HG03108 (cell line): ENCODE data around the gene ABT1.
A peak's percentile ranks its signal among the peaks of the same experiment; 100 is the strongest.

Experiments used
- ATAC-seq: cut with Tn5 transposase; IDR thresholded peaks from one replicate; pipeline ENCODE4 v1.9.1; 2021; ENCODE audit warnings: moderate library complexity; ENCODE audit not compliant: unreplicated experiment

Gene ABT1

GRCh38 chr6:26602262-26602661, 5.5 kb downstream of the ABT1 start:
- ATAC-seq = no peak

- no peak for ATAC-seq
Observed at GRCh38 chr6:26604026-26604425, 7.3 kb downstream of the ABT1 start.

GRCh38 chr6:26604797-26605196, 8.0 kb downstream of the ABT1 start:
- no peak for ATAC-seq

GRCh38 chr6:26607434-26608230, 10.9 kb downstream of the ABT1 start:
- peak; percentile 59 for ATAC-seq

GRCh38 chr6:26609463-26609862, 12.7 kb downstream of the ABT1 start:
- ATAC-seq = no peak

- ATAC-seq = no peak
Observed at GRCh38 chr6:26611599-26611998, 14.8 kb downstream of the ABT1 start.

- no peak for ATAC-seq
Observed at GRCh38 chr6:26613201-26613600, 16.4 kb downstream of the ABT1 start.

GRCh38 chr6:26613689-26614683, 17.2 kb downstream of the ABT1 start:
- no peak for ATAC-seq

GRCh38 chr6:26623339-26623859, 26.6 kb downstream of the ABT1 start:
- no peak for ATAC-seq

- no peak for ATAC-seq
Observed at GRCh38 chr6:26624557-26624956, 27.8 kb downstream of the ABT1 start.

GRCh38 chr6:26627843-26628242, 31.1 kb downstream of the ABT1 start:
- ATAC-seq = no peak

- ATAC-seq = no peak
Observed at GRCh38 chr6:26629359-26629758, 32.6 kb downstream of the ABT1 start.

GRCh38 chr6:26640806-26641205, 44.1 kb downstream of the ABT1 start:
- no peak for ATAC-seq

- ATAC-seq = no peak
Observed at GRCh38 chr6:26646074-26646473, 49.3 kb downstream of the ABT1 start.
